HG02678 (cell line): Measurements from ENCODE around the gene CEP41.

ENCODE experiments used
- ATAC-seq: cut with Tn5 transposase; IDR thresholded peaks from one replicate; pipeline ENCODE4 v1.9.1; 2021; ENCODE audit warnings: mild to moderate bottlenecking, moderate library complexity; ENCODE audit not compliant: unreplicated experiment

The CEP41 gene

GRCh38 chr7:130372402-130373165 is 68.2 kb downstream of the CEP41 start:
- no peak for ATAC-seq

GRCh38 chr7:130371046-130371445 is 69.8 kb downstream of the CEP41 start:
- ATAC-seq, result no peak

- no peak for ATAC-seq
These were observed 70.8 kb downstream of the CEP41 start for GRCh38 chr7:130369831-130370550.

- no peak for ATAC-seq
These were observed 71.6 kb downstream of the CEP41 start for GRCh38 chr7:130369110-130369711.

- ATAC-seq, result no peak
These were observed 72.7 kb downstream of the CEP41 start for GRCh38 chr7:130367836-130368746.

GRCh38 chr7:130367088-130367755 is 73.6 kb downstream of the CEP41 start:
- ATAC-seq, result no peak

- no peak for ATAC-seq
These were observed 74.3 kb downstream of the CEP41 start for GRCh38 chr7:130366564-130366963.

- ATAC-seq, result peak; percentile 81
These were observed 75.0 kb downstream of the CEP41 start for GRCh38 chr7:130365511-130366441.

- no peak for ATAC-seq
These were observed 75.7 kb downstream of the CEP41 start for GRCh38 chr7:130365088-130365487.

GRCh38 chr7:130364451-130364850 is 76.4 kb downstream of the CEP41 start:
- no peak for ATAC-seq

- no peak for ATAC-seq
These were observed 77.6 kb downstream of the CEP41 start for GRCh38 chr7:130363026-130363847.

- ATAC-seq, result no peak
These were observed 78.5 kb downstream of the CEP41 start for GRCh38 chr7:130362251-130362816.

- ATAC-seq, result no peak
These were observed 79.1 kb downstream of the CEP41 start for GRCh38 chr7:130361681-130362080.

- no peak for ATAC-seq
These were observed 80.3 kb downstream of the CEP41 start for GRCh38 chr7:130360518-130360917.

- no peak for ATAC-seq
These were observed 81.4 kb downstream of the CEP41 start for GRCh38 chr7:130359276-130359857.

GRCh38 chr7:130358471-130358870 is 82.3 kb downstream of the CEP41 start:
- ATAC-seq, result no peak

- ATAC-seq, result no peak
These were observed 83.8 kb downstream of the CEP41 start for GRCh38 chr7:130356876-130357611.
